GM19043 (cell line): ENCODE results near the gene TSC22D3.
"Not testable (repeated sequence)": the region's sequence is repeated elsewhere in the genome, so short reads cannot be mapped to it uniquely, and the experiment has no call there.

Source experiments
- ATAC-seq: cut with Tn5 transposase; IDR thresholded peaks from one replicate; pipeline ENCODE4 v1.9.1; 2021; ENCODE audit warnings: low read depth; ENCODE audit not compliant: unreplicated experiment

TSC22D3 gene

DNA sequence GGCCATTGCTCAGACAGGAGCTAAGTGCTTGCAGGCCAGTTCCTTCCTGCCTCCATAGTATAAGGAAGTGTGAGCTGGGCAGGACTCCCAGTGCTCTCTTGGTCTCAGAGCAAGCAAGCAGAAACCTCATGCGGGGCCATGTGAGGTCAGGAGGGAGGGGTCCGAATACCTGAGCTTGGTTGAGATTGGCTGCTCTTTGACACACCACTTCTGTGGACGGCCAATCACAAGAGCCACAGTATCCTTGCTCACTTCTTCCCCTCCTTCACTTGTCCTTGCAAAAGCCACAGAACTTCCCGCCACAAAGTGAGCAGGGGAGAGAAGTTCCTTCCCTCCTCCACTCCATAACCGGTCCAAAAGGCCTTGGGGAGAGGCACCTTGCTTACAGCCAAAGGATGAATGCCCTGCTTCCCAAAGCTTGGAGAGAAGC lies 90.6 kb downstream of the TSC22D3 start:
- ATAC-seq = peak; percentile 96

GRCh38 chrX:107683931-107684330 lies 91.7 kb downstream of the TSC22D3 start:
- ATAC-seq = no peak

GRCh38 chrX:107683124-107683895 lies 92.3 kb downstream of the TSC22D3 start:
- ATAC-seq = no peak

DNA sequence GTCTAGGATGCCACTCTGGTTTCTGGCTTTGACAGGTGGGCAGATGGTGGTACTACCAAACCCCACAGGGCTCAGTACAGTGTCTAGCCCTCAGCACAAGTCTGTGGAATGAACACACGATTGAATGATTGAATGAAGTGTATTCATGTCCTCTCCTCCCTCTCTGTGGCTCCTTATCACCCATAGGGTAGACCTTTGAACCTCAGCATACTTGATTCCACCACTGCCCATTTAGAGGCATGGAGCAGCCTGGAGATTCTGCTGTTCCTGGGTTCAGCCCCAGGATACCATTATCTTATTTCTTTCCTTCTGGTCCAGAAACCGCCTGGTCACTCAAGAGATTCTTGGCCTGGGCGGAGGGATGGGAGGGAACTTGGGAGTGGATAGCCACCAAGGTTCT lies 93.3 kb downstream of the TSC22D3 start:
- no peak for ATAC-seq

GRCh38 chrX:107678957-107679740 lies 96.4 kb downstream of the TSC22D3 start:
- ATAC-seq = no peak

DNA sequence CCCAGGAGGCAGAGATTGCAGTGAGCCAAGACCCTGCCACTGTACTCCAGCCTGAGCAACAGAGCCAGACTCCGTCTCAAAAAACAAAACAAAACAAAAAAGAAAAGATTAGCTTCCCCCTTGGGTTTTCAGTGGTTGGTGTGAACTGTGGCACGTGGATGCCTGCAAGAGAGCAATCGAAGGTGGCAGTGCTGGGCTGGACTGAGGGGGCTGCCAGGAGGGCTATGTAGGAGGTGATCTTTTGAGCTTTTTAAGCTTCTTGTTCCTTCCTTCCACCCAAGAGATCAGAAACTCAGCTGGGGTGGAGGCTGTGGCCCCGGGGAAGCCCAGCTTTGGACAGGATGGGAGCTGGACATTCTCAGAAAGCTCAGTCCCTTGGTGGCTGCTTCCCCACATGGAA lies 97.7 kb downstream of the TSC22D3 start:
- no peak for ATAC-seq

GRCh38 chrX:107677501-107677901 lies 98.1 kb downstream of the TSC22D3 start:
- no peak for ATAC-seq

DNA sequence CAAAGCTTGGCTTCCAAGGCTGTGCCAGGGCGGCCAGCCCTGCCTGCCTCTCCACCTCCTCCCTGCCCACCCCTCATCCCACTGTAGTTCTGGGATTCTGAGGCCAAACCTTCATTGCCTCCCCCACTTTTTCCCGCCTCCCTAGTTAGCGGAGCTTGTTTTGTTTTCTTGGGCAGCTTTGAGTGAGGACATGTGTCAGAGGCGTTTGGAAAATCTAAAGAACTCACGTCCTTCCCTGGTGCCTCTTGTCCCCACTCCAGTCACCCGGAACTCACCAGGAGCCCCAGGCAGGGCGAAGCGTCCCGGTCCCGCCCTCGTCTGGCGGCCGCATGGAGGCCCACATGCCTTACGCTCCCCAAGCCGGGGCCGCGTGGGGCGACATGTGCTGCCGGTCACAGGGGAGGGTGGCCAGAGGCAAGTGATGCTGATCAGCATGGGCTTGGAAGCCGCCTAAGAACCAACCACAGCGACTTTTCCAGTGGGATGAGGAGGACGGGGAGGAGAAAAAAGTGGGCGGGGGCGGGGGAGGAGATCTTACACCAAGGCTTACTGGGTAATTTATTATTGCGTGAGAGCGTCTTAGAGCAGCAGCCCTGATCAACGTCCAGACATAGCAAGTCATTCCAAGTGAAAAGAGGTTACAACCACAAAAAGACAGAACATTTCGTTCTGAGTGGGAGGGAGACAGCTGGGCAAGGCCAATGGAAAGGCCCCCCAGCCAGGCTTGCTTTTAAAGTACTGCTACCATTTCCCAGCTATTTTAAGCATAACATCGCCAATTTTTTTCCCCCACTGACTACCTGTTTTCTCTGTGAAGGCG lies 98.8 kb downstream of the TSC22D3 start:
- ATAC-seq = no peak

DNA sequence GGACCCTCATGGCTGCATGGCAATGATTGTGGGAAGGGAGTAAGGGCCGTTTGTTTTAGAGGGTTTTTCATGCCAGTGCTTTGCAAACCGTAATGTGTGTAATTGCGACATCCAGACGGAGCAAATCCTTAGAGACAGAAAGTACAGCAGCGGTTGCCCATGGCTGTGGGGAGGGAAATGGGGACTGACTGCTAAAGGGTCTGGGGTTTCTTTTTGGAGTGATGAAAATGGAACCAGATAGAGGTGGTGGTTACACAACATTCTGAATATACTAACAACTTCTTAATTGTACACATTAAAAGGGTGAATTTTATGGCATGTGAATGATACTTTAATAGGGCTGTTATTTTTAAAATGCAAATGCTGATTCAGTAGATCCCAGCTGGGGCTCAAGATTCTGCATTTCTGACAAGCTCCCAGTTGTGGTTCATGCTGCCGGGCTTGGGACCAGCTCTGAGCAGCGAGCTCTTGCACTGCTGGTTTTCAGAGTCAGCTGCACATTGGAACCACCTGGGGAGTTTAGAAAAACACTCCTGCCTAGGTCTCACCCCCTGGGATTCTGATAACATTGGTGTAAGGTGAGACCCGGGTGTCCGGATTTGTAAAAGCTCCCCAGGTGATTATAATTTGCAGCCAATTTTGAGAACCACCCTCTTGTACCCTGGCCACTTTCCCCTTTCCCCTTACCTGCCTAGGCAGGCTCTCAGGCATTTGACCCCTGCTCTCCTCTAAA lies 99.6 kb downstream of the TSC22D3 start:
- no peak for ATAC-seq

DNA sequence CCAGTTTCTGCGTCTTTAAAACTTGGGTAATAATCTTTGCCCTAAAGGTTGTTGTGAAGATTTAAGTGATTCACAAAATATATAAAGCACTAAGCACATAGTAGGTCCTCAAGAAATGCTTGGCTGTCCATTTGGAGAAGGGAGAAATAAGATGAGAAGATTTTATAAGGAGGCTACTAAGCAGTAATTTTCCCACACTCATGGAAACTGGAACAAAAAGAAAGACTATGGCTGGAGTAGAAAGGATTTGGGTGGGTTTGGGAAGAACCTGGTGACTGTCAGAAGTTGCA lies 100.3 kb downstream of the TSC22D3 start:
- no peak for ATAC-seq

- no peak for ATAC-seq
Observed at GRCh38 chrX:107674480-107675364, 100.9 kb downstream of the TSC22D3 start.

GRCh38 chrX:107673933-107674479 lies 101.6 kb downstream of the TSC22D3 start:
- peak; percentile 87 for ATAC-seq

DNA sequence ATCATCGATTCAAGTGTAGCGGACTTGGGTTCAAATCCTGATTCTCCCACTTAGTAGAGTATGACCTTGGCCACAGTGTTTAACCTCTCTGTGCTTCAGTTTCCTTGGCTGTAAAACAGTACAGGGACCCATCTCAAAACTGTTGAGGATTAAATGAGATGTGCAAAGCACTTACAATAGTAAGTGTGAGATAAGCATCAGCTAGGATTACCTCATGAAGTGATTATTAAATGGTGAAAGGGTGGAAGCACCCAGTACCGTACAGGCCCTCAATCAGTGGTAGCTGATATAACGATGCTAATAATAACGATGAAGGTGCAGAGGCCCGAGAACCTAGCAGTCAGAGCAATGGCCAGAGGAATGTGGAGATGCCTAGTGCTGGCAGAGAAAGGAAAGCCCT lies 102.2 kb downstream of the TSC22D3 start:
- no peak for ATAC-seq

GRCh38 chrX:107672955-107673378 lies 102.6 kb downstream of the TSC22D3 start:
- peak; percentile 8 for ATAC-seq

GRCh38 chrX:107671256-107671655 lies 104.3 kb downstream of the TSC22D3 start:
- not testable (repeated sequence) for ATAC-seq

DNA sequence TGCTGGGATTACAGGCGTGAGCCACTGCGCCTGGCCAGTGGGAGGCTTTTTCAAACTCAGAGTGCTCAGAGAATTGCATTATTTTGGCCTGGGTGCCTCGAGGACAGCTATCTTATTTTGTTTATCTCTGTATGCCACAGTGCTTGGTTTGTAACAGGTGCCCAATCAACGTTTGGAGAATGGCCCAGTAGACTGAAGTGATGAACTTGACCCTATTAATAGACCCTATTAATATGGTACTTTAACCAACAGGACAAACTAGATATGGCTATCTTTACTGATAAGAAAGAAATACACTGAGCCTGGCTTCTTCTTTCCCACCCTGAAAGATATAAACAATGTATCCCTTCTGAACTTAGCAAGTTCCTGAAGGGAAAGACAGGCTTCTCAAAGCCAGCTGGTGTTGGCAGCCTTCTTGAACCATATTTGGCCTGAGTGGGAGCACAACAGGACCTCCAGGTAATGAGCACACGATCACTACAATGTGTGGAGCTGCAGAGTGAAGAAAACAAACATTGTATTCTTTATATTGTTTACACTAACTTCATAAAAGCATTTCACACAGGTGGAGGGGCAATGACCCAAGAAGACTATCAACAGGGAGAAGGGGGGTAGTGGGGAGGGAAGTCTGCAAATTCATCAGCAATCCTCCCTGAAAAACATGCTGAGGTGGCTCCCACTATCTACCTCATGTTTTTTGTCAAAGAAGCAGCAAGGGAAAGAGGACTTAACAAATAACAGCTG lies 105.5 kb downstream of the TSC22D3 start:
- no peak for ATAC-seq

DNA sequence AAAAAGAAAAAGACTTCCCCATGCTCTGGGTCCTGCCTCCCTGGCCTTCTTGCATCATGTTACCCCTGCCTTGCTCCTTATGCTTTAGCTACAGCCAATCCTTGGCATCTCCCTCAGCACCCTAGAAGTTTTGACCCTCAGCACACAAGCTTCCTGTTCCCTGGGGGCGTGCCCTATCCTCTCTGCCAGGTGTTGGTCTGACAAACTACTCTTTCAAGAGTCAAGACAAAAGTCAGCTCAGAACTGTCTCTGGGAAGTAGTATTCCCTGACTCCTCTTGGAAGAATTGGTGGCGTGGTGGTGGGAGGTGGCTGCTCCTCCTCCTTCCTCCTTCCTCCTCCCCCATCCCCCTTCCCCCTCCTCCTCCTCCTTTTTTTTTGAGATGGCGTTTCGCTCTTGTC lies 106.3 kb downstream of the TSC22D3 start:
- no peak for ATAC-seq

DNA sequence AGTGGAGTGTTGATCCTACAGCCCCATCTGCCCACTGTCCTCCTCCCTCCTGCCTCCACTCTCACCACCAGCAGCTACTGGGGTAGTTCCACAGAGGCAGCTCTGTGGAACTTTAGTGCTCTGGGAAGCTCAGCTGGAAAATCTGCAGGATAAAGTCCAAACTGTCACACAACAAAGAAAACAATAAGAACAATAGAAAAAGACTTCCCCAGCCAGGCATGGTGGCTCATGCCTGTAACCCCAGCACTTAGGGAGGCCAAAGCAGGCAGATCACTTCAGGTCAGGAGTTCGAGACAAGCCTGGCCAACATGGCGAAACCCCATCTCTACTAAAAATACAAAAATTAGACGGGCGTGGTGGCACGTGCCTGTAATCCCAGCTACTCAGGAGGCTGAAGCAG lies 106.9 kb downstream of the TSC22D3 start:
- not testable (repeated sequence) for ATAC-seq

- ATAC-seq = no peak
Observed at GRCh38 chrX:107667426-107667825, 108.2 kb downstream of the TSC22D3 start.
